ENCODE results near the gene COMMD4.
A peak's percentile ranks its signal among the peaks of the same experiment; 100 is the strongest.
"Not testable (repeated sequence)": the region's sequence is repeated elsewhere in the genome, so short reads cannot be mapped to it uniquely, and the experiment has no call there.

The COMMD4 gene
- 24.1 to 33.1 reads per million in 2 donors for total RNA-seq

- peak; percentile 30 for DNase-seq
Observed at GRCh38 chr15:75335705-75336355, at the start of gene COMMD4. Gene COMMD4 (plus strand): TSS chr15:75336063. CDS start chr15:75336090, 27 bp downstream.

DNA sequence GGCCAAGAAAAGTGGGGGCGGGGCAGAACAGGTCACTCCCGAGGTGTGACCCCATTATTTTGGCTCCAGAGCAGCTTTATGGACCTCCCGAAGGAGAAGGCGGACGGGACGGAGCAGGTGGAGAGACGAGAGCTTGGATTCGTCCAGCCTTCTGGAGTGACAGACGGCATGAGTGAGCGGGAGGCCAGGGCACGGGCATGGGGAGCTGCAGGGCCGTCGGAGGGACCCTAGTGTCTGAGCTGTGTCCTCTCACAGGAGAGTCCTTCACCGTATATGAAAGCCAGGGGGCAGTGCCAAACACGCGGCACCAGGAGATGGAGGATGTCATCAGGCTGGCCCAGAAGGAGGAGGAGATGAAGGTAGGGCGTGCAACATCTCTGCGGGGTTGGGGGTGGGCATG, 42.2 kb upstream of the COMMD4 start:
- not testable (repeated sequence) for DNase-seq

DNA sequence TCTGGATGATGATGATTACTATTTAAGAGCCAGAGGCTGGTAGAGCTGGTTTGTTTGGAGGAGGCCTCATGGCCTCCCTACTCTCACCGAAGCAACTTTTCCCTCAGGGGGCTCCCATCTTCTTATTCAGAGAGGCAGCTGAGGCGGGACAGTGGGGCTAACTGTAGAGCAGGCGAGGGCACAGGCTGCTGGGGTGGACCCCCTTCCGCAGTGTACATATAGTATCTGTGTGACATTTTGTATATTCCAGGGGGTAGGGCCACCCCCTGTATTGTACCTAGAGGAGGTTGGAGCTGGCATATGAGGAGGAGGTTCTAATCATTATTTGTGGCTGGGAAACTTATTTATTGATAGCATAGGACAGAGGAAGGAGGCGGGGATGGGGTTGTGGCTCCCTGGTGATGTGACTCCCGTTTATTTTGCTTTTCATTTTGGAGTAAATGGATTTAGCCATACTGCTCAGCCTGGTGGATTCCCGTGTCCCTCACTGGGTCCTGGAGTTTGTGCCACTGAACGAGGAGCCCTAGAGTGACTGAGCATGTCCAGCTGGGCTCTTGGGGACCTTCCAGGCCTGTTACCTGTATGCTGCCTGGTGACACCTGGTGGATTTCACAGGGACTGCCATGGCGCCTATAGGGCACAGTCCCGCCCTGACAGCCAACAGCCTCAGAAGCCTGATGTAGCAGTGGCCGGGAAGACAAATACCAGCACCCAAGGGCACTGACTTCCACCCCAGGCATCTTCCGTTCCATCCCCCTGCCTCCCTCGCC, 37.1 kb upstream of the COMMD4 start:
- DNase-seq: not testable (repeated sequence)

DNA sequence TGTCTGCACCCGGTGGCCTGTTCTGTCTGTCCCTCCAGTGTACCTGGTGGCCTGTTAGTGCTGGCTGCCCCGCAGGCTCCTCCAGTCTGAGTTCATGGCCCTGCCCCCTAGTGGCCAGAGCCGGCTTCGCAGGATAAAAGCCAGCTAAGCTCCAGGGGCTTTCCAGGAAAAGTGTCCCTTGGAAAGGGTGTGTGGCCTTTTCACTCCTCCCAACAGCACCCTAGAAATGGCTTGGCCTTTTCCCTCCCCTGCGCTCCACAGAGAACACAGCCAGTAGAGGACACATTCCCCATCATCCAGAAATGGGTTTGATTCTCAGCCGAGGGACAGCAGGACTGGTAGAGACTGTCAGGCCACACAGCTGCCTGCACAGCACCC, 36.6 kb upstream of the COMMD4 start:
- not testable (repeated sequence) for DNase-seq

GRCh38 chr15:75300026-75300425, 35.8 kb upstream of the COMMD4 start:
- not testable (repeated sequence) for DNase-seq

DNA sequence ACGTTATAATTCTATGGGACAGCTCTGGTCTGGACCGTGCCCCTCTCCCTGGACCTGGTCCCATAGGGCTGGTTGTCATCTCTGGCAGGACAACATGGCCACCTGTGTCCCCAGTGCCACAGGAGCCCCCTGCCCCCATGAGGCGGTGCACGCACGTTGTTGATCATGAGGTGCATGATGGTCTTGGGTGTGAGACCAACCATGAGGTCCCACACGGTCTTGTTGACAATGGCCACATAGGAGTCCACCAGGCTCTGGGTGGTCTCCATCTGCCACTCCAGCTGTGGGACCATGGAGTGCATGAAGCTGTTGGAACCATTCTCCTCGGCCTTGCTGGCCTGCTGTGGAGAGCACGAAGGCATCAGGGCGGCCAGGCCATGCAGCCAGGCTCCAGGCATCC, 33.5 kb upstream of the COMMD4 start:
- no peak for DNase-seq

GRCh38 chr15:75302753-75303152, 33.1 kb upstream of the COMMD4 start:
- DNase-seq: not testable (repeated sequence)

- DNase-seq: no peak
Observed at GRCh38 chr15:75306188-75306587, 29.7 kb upstream of the COMMD4 start.

DNA sequence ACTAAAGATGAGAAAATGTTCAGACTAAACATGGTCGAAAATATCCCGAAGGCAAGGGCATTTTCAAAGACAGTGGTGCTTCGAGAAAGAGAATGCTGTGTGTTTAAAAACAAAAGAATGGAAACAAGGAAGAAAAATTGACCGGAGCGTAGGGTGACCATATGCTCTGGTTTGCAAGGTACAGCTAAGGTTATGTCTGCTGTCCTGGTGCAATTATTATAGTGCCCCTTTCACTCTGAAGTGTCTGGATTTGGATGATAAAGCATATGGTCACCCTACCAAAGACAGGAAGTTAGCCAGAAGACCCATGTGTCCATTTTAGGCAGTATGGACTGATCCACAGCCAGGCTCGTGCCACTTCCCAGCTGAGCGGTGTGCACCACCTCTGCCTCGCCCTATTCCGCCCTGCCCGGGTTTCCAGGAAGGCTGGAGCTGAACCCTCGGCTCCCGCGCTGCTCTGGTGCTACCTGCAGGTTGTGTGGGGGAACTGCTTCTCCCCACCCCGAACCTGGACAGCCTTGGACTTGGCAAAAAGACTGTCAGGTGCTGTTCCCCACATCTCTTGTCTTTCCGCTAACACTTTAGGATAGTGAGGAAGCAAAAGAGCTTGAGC, 28.0 kb upstream of the COMMD4 start:
- no peak for DNase-seq

DNA sequence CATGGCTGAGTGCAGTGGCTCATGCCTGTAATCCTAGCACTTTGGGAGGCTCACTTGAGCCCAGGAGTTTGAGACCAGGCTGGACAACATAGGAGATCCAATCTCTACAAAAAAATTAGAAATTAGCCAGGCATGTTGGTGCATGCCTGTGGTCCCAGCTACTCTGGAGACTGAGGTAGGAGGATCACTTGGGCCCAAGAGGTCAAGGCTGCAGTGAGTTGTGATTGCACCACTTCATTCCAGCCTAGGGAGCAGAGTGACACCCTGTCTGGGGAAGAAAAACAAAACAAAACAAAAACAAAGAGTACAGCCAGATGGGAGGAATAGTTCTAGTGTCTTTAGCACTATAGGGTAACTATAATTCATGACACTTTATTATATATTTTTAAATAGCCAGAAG, 26.2 kb upstream of the COMMD4 start:
- no peak for DNase-seq

DNA sequence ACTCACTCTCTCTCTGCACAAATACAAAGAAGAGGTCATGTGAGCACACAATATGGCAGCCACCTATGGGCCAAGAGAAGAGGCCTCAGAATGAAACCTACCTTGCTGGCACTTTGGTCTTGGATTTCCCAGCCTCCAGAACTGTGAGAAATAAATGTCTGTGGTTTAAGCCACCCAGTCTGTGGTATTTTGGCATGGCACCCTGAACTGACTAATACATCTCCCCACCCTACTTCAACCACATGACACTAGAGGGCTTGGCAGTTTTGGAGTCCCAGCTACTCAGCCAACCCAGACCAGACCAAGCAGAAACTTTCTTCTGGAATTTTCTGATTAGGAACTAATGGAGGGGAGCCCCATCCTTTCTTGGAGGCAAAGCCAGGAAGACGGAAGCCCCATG, 23.3 kb upstream of the COMMD4 start:
- not testable (repeated sequence) for DNase-seq

- DNase-seq: no peak
Observed at GRCh38 chr15:75313116-75313845, 22.6 kb upstream of the COMMD4 start.

DNA sequence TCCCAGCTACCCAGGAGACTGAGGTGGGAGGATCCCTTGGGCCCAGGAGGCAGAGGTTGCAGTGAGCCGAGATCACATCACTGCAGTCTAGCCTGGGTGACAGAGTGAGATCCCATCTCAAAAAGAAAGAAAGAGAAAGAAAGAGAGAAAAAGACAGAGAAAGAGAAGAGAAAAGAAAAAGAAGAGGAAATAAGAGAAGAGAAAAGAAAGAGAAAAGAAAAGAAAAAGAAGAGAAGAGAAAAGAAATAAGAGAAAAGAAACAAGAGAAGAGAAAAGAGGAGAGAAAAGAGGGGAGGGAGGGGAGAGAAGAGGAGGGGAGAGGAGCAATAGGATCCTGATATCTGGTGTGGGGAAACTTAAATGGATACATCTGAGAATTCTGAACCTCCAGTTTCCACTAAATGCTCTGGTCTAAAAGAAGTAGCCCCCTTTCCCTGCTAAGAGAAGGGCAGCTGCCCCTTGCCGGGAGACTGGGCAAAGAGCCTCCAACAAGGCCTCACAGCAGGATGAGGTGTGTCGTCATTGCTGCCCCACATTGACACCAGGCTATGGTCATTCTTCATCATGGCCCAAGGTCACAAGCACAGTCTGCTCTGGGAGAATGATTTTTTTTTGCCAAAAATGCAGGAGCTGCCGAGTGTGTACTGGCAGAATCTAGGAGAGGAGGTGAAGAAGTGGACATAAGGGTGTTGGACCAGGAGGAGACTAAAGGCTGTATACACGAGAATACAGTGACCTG, 21.1 kb upstream of the COMMD4 start:
- no peak for DNase-seq

DNA sequence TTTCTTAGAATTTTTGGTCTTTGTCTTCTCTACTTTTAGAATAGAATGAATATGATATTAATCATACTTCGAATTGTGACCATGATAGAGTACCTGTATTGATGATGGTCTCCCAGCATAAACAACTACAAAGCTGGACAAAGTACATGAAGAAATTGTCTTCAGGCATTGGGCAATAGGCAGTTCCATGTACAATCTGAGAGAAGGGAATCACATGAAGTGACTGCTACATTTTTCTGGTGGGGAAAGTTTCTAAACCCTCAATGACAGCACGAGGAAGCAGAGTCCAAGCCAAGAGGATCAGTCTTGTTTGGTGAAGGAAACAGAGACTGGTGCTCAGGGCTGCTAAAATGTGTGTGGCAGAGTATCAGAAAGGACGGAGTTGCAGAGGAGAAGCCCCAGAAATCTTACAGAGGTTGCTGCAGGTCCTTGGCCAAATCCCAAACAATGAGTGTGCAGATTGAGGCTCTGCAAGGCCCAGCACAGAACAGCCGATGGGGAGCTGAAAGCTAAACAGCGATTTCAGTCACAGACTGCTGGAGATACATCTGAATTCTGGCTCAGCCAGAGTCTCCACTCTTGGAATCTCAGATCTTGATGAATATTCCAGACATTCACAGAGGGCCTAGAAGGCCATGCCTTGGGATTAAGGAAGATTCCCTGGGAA, 16.5 kb upstream of the COMMD4 start:
- not testable (repeated sequence) for DNase-seq

GRCh38 chr15:75321711-75322110, 14.2 kb upstream of the COMMD4 start:
- DNase-seq: no peak

GRCh38 chr15:75325922-75326321, 9.9 kb upstream of the COMMD4 start:
- no peak for DNase-seq

DNA sequence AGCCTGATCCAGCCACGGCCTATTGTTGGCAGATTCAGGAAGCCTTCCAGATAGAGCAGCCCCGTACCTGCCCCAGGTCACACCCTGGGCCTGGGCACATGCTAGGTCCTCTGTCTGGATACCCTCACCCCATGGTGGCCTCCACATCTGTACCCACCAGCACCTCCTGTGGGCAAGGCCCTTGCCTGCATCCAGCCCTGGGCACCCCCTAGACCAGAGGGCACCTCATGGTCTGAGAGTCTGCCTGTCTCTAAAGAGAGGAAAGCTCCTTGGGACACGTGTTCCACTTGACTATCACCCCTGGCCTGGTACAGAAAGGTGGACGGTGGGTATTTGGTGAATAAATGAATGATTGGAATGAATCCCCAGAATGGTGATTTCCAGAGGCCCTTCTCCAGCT, 8.9 kb upstream of the COMMD4 start:
- DNase-seq: no peak

DNA sequence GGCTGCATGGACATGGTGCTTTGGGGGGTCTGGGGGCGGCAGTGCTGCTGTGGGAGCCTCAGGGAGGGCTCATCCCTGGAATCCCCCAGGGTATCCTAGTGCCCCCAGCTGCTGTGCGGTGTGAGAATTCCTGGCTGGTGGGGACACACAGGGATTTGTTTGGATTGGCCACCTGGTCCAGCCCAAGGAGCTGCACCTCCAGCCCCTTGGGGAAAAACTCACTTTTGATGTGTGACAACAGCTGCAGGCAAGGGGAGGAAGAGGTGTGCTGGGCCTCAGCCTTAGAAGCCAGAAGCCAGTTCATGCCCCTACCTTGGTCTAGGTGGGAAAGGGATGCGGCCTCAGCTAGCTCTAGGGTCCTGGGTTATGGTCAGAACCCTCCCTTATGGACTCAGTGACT, 8.4 kb upstream of the COMMD4 start:
- no peak for DNase-seq

GRCh38 chr15:75328493-75329314, 7.2 kb upstream of the COMMD4 start:
- DNase-seq: no peak

DNA sequence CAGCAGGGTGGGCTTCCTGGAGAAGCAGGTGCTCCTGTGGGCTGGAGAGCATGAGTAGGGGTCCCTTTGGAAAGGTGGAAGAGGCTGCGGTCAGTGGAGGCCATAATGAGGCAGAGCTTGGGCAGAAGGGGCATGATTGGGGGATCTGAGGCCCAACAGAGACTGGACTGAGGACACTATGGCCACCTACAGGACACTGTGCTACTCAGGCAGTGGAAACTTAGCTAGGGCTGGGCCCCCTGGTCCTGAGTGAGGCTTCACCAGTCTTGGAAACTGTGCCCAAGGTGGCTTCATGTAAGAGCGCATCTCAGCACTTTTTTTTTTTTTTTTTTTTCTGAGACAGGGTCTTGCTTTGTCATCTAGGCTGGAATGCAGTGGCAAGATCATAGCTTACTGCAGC, 6.3 kb upstream of the COMMD4 start:
- DNase-seq: no peak

GRCh38 chr15:75332093-75332492, 3.8 kb upstream of the COMMD4 start:
- not testable (repeated sequence) for DNase-seq

Data from activated gamma-delta T cell (primary cell).